SU-DHL-6 (cell line): ENCODE measurements around the gene NYAP2.

Source experiments
- EZH2phosphoT487 ChIP-seq: fragments of 200-600 bp; sonication (generic), shearing (Covaris generic); conservative IDR thresholded peaks from 2 replicates; pipeline ENCODE4 v1.6.1; 2018; ENCODE audit warnings: mild to moderate bottlenecking, antibody characterized with exemption, low read length, moderate library complexity, mixed read lengths
- TF ChIP-seq, protein P1 (sequence below): fragments of 200-600 bp; sonication (generic); IDR thresholded peaks from one replicate; pipeline ENCODE4 v1.5.1; 2017; ENCODE audit warnings: antibody characterized with exemption, mild to moderate bottlenecking, low read length, moderate library complexity; ENCODE audit not compliant: insufficient read depth, poor library complexity, severe bottlenecking

DNA sequence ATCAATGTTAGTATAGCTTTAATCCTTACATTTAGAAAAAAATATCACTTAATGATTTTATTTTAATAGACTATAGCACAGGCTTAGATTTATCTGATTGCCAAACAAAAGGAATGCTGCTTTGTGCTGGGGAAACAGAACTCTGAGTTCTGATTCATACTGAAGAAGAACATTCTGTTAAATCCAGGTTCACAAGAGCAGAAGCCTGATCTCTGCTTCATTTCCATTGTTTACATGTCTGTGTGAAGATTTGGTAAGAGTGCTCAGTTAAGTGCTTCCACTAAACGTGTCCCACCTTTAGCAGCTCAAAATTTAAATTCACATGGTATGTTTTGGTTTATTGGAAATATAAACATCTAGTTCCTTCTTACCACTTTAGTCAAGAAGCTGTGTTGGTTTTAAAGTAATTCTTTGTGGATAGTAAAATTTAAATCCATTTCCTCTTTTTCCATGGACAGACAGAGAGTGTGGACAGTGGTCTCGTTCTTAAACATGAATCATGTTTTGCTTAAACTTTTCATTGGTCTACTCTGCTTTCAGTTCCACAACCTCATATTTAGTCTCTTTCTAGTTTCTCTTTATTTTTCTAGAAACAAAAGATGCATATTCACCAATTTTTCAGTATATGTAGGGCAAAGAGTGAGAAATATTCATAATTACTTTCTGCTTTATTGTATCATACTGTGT is 59.1 kb downstream of the NYAP2 start:
- TF ChIP-seq, protein P1, sequence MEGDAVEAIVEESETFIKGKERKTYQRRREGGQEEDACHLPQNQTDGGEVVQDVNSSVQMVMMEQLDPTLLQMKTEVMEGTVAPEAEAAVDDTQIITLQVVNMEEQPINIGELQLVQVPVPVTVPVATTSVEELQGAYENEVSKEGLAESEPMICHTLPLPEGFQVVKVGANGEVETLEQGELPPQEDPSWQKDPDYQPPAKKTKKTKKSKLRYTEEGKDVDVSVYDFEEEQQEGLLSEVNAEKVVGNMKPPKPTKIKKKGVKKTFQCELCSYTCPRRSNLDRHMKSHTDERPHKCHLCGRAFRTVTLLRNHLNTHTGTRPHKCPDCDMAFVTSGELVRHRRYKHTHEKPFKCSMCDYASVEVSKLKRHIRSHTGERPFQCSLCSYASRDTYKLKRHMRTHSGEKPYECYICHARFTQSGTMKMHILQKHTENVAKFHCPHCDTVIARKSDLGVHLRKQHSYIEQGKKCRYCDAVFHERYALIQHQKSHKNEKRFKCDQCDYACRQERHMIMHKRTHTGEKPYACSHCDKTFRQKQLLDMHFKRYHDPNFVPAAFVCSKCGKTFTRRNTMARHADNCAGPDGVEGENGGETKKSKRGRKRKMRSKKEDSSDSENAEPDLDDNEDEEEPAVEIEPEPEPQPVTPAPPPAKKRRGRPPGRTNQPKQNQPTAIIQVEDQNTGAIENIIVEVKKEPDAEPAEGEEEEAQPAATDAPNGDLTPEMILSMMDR = no peak
- TF ChIP-seq EZH2phosphoT487 = no peak
